Germinal center (tissue), 1 donor: Measurements from ENCODE around the gene NBPF10.
"Not testable (repeated sequence)": the region's sequence is repeated elsewhere in the genome, so short reads cannot be mapped to it uniquely, and the experiment has no call there.

Experiments
- DNase-seq: peaks from one replicate; pipeline ENCODE4 v3.0.0; 2012; ENCODE audit warnings: mixed read lengths, low spot score

The NBPF10 gene, protein sequence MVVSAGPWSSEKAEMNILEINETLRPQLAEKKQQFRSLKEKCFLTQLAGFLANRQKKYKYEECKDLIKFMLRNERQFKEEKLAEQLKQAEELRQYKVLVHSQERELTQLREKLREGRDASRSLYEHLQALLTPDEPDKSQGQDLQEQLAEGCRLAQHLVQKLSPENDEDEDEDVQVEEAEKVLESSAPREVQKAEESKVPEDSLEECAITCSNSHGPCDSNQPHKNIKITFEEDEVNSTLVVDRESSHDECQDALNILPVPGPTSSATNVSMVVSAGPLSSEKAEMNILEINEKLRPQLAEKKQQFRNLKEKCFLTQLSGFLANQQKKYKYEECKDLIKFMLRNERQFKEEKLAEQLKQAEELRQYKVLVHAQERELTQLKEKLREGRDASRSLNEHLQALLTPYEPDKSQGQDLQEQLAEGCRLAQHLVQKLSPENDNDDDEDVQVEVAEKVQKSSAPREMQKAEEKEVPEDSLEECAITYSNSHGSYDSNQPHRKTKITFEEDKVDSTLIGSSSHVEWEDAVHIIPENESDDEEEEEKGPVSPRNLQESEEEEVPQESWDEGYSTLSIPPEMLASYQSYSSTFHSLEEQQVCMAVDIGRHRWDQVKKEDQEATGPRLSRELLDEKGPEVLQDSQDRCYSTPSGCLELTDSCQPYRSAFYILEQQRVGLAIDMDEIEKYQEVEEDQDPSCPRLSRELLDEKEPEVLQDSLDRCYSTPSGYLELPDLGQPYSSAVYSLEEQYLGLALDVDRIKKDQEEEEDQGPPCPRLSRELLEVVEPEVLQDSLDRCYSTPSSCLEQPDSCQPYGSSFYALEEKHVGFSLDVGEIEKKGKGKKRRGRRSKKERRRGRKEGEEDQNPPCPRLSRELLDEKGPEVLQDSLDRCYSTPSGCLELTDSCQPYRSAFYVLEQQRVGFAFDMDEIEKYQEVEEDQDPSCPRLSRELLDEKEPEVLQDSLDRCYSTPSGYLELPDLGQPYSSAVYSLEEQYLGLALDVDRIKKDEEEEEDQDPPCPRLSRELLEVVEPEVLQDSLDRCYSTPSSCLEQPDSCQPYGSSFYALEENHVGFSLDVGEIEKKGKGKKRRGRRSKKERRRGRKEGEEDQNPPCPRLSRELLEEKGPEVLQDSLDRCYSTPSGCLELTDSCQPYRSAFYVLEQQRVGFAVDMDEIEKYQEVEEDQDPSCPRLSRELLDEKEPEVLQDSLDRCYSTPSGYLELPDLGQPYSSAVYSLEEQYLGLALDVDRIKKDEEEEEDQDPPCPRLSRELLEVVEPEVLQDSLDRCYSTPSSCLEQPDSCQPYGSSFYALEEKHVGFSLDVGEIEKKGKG (N-terminal part only)

DNA sequence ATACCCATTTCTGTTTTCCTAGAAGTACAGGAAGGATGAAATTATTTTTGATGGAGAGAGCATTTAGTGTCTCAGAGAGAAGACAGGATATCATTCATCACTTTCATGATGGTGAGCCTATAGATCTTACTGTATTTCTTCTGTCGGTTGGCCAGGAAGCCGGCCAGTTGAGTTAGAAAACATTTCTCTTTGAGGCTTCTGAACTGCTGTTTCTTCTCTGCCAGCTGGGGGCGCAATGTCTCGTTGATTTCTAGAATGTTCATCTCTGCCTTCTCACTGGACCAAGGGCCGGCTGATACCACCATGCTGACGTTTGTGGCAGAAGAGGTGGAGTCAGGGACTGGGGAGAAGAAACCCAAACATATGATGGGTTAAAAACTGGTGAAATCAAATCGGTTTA lies at the start of gene NBPF10:
Gene NBPF10, minus strand, starts transcription at position 340 of the 400 bp plus-strand sequence. Its CDS starts 35 bp downstream, at position 305.
- DNase-seq: not testable (repeated sequence)

DNA sequence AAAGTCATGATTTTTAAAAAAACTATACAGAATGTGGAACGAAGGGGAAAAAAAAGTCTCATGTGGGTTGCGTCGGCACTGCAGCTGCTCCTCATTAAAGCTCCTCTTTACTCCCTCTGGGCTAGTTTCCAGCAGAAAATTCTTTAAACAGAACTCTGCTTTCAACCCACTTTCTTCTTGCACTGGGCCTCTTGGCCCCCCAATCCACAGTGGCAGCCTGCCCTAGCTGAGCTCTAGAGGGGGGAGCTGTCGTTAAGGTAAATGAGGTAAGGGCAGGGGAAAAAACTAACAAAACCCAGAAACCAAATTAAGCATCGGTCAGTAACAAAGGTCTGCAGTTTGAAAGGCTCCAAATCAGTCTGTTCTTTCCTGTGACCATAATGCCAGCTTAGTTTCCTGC lies 29.9 kb upstream of the NBPF10 start:
- not testable (repeated sequence) for DNase-seq

- DNase-seq: not testable (repeated sequence)
These were observed 23.1 kb upstream of the NBPF10 start for GRCh38 chr1:146167740-146168139.

DNA sequence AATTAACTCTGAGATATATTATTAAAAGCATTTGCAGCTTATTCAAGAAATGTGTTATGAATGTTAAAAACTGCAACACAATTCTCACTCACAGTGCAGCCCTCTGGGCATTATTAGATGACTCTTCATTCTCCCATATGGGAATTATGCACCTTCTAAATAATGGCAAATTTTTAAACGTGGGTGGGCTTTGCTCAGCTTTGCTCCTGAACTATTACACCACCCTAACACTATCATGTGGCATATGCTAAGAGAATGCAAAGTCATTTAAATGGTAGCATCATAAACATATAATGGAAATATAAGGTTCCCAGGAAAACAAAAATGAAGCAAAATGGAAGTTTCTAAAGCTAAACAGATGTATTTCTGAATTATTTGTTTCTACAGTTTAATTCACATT lies 22.7 kb upstream of the NBPF10 start:
- not testable (repeated sequence) for DNase-seq
